Measurements from ENCODE around the gene AHNAK. TPM values are rescaled to one million over a fixed set of nuclear protein-coding genes. Genes with fewer than 3 reads are reported as not detected.
A peak's percentile ranks its signal among the peaks of the same experiment; 100 is the strongest.

The AHNAK gene
- total RNA-seq, 2 donors from 2014 or later: 692 to 863 TPM

- ATAC-seq (no peak), DNase-seq (no peak)
- no peaks in the 10 kb centered on the region for H3K27me3 Mint-ChIP-seq
- H3K9me3 ChIP-seq (ENCODE audit: control insufficient read depth, low read length, poor library complexity, severe bottlenecking): no peaks in the 10 kb centered on the region
- peaks cover 59% of the 10 kb centered on the region for H3K4me1 Mint-ChIP-seq
- peaks cover 7% of the 10 kb centered on the region for H3K36me3 Mint-ChIP-seq (ENCODE audit: low read depth)
- peak overlapping the region; percentile 100 for H3K27ac Mint-ChIP-seq
- H3K4me3 Mint-ChIP-seq: peak overlapping the region; percentile 98
Observed at GRCh38 chr11:62542111-62542745, 4.4 kb downstream of the AHNAK start.

GRCh38 chr11:62540804-62541701 lies 5.6 kb downstream of the AHNAK start:
- Mint-ChIP-seq H3K4me3 (peak overlapping the region; percentile 98), H3K27ac (peak overlapping the region; percentile 100), H3K4me1 (peaks cover 62% of the 10 kb centered on the region), H3K27me3 (no peaks in the 10 kb centered on the region), H3K36me3 (ENCODE audit: low read depth) (peaks cover 10% of the 10 kb centered on the region)
- H3K9me3 ChIP-seq (ENCODE audit: control insufficient read depth, low read length, poor library complexity, severe bottlenecking): no peaks in the 10 kb centered on the region
- no peak for DNase-seq
- peak; percentile 2 for ATAC-seq

DNA sequence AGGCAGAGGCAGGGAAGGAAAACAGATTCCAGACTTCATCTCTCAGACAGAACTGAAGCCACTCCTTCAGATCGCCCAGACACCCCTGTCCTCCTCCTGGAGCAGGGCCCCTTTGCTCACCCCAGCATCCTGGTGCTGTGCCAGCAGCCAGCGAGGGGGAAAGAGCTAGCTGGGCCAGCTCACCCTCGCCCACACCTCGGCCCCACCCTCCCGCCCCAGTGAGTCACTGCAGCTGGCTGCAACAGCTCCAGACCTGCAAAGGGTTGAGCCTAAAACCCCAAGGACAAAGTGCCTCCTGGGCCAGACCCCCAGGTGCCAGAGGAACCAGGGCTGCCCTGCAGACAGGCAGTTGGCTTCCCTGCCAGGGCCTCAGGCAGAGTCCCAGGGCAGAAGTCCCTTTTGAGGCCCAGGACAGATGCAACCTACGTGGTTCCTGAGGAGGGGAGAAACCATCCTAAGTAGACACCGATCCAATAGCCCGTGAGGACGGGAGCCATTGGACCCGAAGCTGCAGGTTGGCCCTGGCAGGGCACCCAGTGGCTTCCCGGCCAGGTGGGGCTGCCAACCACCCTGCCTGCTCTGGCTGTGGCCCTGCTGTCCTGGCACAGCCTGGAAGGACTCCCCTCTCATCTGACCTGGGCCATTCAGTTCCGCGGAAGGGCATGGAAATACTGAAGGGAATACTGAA lies 7.2 kb downstream of the AHNAK start:
- Mint-ChIP-seq H3K4me3 (peak overlapping the region; percentile 98), H3K36me3 (ENCODE audit: low read depth) (peaks cover 9% of the 10 kb centered on the region), H3K27me3 (no peaks in the 10 kb centered on the region), H3K27ac (peak overlapping the region; percentile 100), H3K4me1 (peaks cover 70% of the 10 kb centered on the region)
- H3K9me3 ChIP-seq (ENCODE audit: control insufficient read depth, low read length, poor library complexity, severe bottlenecking): no peaks in the 10 kb centered on the region
- DNase-seq (peak in 1 of 3 donors; percentile 37), ATAC-seq (no peak)

GRCh38 chr11:62538470-62539237 lies 8.0 kb downstream of the AHNAK start:
- ATAC-seq (no peak), DNase-seq (no peak)
- Mint-ChIP-seq H3K4me1 (peaks cover 72% of the 10 kb centered on the region), H3K36me3 (ENCODE audit: low read depth) (peaks cover 13% of the 10 kb centered on the region), H3K27ac (peak overlapping the region; percentile 100), H3K27me3 (no peaks in the 10 kb centered on the region), H3K4me3 (peak overlapping the region; percentile 98)
- H3K9me3 ChIP-seq (ENCODE audit: control insufficient read depth, low read length, poor library complexity, severe bottlenecking): no peaks in the 10 kb centered on the region

DNA sequence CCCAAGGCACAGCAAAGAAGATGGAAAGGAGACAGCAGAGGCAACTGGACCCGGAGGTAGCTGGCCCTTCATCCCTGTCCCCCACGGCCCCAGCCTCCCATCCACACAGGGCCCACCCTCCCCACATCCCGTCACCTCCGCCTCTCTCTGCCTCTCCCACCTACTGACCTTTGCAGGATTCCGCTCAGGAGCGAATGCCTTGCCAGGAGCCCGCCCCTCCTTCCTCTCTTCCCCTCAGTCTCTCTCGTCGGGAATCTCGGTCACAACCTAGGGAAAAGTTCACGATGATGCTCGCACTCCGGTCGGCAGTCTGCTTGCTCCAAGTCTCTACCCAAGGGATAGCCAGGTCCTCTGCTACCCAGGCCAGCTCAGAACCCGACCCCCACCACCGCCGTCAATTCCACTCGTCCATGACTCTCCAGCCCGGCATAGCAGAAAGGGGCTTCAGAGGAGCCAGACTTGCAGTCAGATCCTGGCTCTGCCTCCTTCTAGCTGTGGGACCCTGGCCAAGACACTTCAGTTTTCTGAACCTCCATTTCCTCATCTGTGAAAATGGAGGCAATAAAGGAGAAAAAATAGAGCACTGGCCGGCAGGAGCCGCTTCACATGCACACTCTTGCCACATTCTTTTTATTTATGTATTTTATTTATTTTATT lies 10.2 kb downstream of the AHNAK start:
- Mint-ChIP-seq H3K4me3 (peak overlapping the region; percentile 85), H3K27ac (peak overlapping the region; percentile 100)
- ATAC-seq: no peak

GRCh38 chr11:62535802-62536201 lies 10.8 kb downstream of the AHNAK start:
- Mint-ChIP-seq H3K27ac (peak overlapping the region; percentile 100), H3K27me3 (no peaks in the 10 kb centered on the region), H3K36me3 (ENCODE audit: low read depth) (peaks cover 11% of the 10 kb centered on the region), H3K4me1 (peaks cover 67% of the 10 kb centered on the region), H3K4me3 (peak overlapping the region; percentile 85)
- DNase-seq (no peak), ATAC-seq (peak; percentile 2)
- H3K9me3 ChIP-seq (ENCODE audit: control insufficient read depth, low read length, poor library complexity, severe bottlenecking): no peaks in the 10 kb centered on the region

More for the DNA sequence above, 10.2 kb downstream of the AHNAK start:
- peaks cover 67% of the 10 kb centered on the region for H3K4me1 Mint-ChIP-seq
- H3K27me3 Mint-ChIP-seq: no peaks in the 10 kb centered on the region
- no peaks in the 10 kb centered on the region for H3K9me3 ChIP-seq (ENCODE audit: control insufficient read depth, low read length, poor library complexity, severe bottlenecking)
- DNase-seq: no peak
- peaks cover 11% of the 10 kb centered on the region for H3K36me3 Mint-ChIP-seq (ENCODE audit: low read depth)

DNA sequence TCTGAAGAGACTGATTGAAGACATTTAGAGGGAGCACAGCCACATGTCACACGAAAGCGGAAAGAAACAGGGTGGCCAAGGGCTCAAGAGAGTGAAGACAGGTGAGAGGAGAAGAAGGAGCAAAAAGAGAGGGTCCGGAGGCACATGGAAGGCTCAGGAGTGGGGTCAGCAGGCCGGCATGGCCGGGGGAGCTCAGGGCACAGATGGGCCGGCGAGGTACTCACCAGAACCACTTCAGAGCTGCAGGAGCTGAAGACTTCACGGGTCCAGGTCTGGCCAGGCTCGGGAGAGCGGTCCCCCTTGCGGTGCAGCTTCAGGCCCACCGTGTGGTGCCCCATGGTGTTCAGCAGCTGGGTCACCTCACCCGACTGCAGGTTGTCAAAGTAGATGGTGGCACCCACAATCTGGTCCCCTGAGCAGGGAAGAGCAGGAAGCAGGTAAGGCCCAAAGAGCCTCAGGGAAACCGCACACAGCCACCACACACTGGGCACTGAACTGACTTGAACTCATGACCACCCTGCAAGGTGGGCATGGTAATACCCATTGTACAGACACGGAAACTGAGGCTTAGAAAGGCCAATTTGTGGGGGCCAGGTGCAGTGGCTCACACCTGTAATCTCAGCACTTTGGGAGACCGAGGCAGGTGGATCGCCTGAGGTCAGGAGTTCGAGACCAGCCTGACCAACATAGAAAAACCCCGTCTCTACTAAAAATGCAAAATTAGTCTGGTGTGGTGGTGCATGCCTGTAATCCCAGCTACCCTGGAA lies 11.6 kb downstream of the AHNAK start:
- ATAC-seq (no peak), DNase-seq (no peak)
- peaks cover 69% of the 10 kb centered on the region for H3K4me1 Mint-ChIP-seq
- H3K9me3 ChIP-seq (ENCODE audit: control insufficient read depth, low read length, poor library complexity, severe bottlenecking): no peaks in the 10 kb centered on the region
- peaks cover 11% of the 10 kb centered on the region for H3K36me3 Mint-ChIP-seq (ENCODE audit: low read depth)
- peak overlapping the region; percentile 100 for H3K27ac Mint-ChIP-seq
- no peaks in the 10 kb centered on the region for H3K27me3 Mint-ChIP-seq
- H3K4me3 Mint-ChIP-seq: peak overlapping the region; percentile 85

DNA sequence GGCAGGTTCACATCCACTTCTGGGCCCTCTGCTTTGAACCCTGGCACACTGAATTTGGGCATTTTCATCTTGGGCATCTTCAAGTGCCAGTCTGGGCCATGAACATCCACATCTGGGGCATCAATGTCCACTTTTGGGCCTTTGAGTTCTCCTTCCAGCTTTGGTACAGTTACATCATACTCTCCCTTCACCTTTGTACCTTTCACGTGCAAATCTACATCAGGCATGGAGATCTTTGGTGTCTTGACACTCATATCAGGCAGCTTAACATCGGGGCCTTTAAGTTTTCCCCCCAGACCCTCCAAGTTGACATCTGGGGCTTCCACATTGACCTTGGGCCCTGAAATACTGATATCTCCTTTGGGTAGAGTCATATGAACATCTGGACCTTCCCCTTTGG lies 14.5 kb downstream of the AHNAK start:
- Mint-ChIP-seq H3K4me3 (peak overlapping the region; percentile 52), H3K36me3 (ENCODE audit: low read depth) (peaks cover 16% of the 10 kb centered on the region), H3K27ac (peak overlapping the region; percentile 100), H3K4me1 (peaks cover 64% of the 10 kb centered on the region), H3K27me3 (no peaks in the 10 kb centered on the region)
- no peaks in the 10 kb centered on the region for H3K9me3 ChIP-seq (ENCODE audit: control insufficient read depth, low read length, poor library complexity, severe bottlenecking)
- no peak for ATAC-seq
- DNase-seq: no peak

- H3K27me3 Mint-ChIP-seq: no peaks in the 10 kb centered on the region
- H3K4me1 Mint-ChIP-seq: peaks cover 31% of the 10 kb centered on the region
- H3K4me3 Mint-ChIP-seq: peak overlapping the region; percentile 79
- DNase-seq: no peak
- H3K36me3 Mint-ChIP-seq (ENCODE audit: low read depth): peaks cover 2% of the 10 kb centered on the region
- H3K9me3 ChIP-seq (ENCODE audit: control insufficient read depth, low read length, poor library complexity, severe bottlenecking): no peaks in the 10 kb centered on the region
- peak overlapping the region; percentile 91 for H3K27ac Mint-ChIP-seq
- no peak for ATAC-seq
Observed at GRCh38 chr11:62516736-62517371, 29.8 kb downstream of the AHNAK start.

- peak; percentile 18 for ATAC-seq
- peak overlapping the region; percentile 91 for H3K27ac Mint-ChIP-seq
Observed at GRCh38 chr11:62514151-62514550, 32.5 kb downstream of the AHNAK start.

GRCh38 chr11:62513626-62514025 lies 33.0 kb downstream of the AHNAK start:
- ATAC-seq: peak; percentile 21
- Mint-ChIP-seq H3K4me1 (peaks cover 27% of the 10 kb centered on the region), H3K27ac (peak overlapping the region; percentile 91), H3K36me3 (ENCODE audit: low read depth) (peaks cover 2% of the 10 kb centered on the region), H3K27me3 (no peaks in the 10 kb centered on the region), H3K4me3 (peak overlapping the region; percentile 73)
- no peaks in the 10 kb centered on the region for H3K9me3 ChIP-seq (ENCODE audit: control insufficient read depth, low read length, poor library complexity, severe bottlenecking)
- DNase-seq: no peak

More at GRCh38 chr11:62514151-62514550, 32.5 kb downstream of the AHNAK start:
- H3K9me3 ChIP-seq (ENCODE audit: control insufficient read depth, low read length, poor library complexity, severe bottlenecking): no peaks in the 10 kb centered on the region
- Mint-ChIP-seq H3K27me3 (no peaks in the 10 kb centered on the region), H3K4me1 (peaks cover 27% of the 10 kb centered on the region), H3K4me3 (peak overlapping the region; percentile 41), H3K36me3 (ENCODE audit: low read depth) (peaks cover 2% of the 10 kb centered on the region)
- no peak for DNase-seq

Data from T-helper 17 cell (primary cell).